ENCODE results near the gene LATS1. TPM values are rescaled to one million over a fixed set of nuclear protein-coding genes. Genes with fewer than 3 reads are reported as not detected.

The LATS1 gene
- total RNA-seq, 4 donors from 2014 or later: 21.0 to 25.8 (median 24.3) TPM

DNA sequence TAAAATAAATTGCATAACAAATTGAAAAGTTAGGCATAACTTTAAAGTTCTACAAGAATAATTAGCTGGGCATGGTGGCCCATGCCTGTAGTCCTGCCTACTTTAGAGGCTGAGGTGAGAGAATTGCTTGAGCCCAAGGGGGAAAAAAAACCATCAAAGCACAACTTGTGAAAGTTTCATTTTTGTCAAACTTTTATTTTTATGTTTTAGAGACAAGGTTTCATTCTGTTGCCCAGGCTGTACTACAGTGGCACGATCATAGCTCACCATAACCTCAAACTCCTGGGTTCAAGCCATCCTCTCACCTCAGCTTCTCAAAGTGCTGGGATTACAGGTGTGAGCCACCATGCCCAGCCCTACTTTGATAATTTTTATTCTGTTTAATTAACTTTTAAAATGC lies 83.6 kb downstream of the LATS1 start:
- WGBS, 2 donors: 89 to 94% methylated on average over 1 of the region's 1 CpG
- Histone ChIP-seq H3K4me1 (no peaks in the 10 kb centered on the region), H3K9me3 (no peaks in the 10 kb centered on the region), H3K27ac (no peak overlapping the region), H3K4me3 (no peak overlapping the region), H3K27me3 (no peaks in the 10 kb centered on the region), H3K36me3 (peaks cover 0 to 61% (median 0%) of the 10 kb centered on the region in 3 donors)
- TF ChIP-seq EP300 (IDR thresholded peaks at IDR 0.05): no peak
- TF ChIP-seq, protein P1, sequence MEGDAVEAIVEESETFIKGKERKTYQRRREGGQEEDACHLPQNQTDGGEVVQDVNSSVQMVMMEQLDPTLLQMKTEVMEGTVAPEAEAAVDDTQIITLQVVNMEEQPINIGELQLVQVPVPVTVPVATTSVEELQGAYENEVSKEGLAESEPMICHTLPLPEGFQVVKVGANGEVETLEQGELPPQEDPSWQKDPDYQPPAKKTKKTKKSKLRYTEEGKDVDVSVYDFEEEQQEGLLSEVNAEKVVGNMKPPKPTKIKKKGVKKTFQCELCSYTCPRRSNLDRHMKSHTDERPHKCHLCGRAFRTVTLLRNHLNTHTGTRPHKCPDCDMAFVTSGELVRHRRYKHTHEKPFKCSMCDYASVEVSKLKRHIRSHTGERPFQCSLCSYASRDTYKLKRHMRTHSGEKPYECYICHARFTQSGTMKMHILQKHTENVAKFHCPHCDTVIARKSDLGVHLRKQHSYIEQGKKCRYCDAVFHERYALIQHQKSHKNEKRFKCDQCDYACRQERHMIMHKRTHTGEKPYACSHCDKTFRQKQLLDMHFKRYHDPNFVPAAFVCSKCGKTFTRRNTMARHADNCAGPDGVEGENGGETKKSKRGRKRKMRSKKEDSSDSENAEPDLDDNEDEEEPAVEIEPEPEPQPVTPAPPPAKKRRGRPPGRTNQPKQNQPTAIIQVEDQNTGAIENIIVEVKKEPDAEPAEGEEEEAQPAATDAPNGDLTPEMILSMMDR (IDR thresholded peaks at IDR 0.05): no peak
- TF ChIP-seq POLR2A (IDR thresholded peaks at IDR 0.05): no peak
- DNase-seq (ENCODE audit: low spot score in 2 of 2): no peak

- Histone ChIP-seq H3K4me3 (no peak overlapping the region), H3K27me3 (no peaks in the 10 kb centered on the region), H3K9me3 (no peaks in the 10 kb centered on the region), H3K27ac (no peak overlapping the region), H3K36me3 (peaks cover 0 to 51% (median 0%) of the 10 kb centered on the region in 3 donors), H3K4me1 (no peaks in the 10 kb centered on the region)
- TF ChIP-seq POLR2A (IDR thresholded peaks at IDR 0.05): no peak
- TF ChIP-seq EP300 (IDR thresholded peaks at IDR 0.05): no peak
- TF ChIP-seq, protein P1 (IDR thresholded peaks at IDR 0.05): no peak
- WGBS, 2 donors: 82 to 85% methylated on average over 4 of the region's 4 CpGs
- no peak for DNase-seq (ENCODE audit: low spot score in 2 of 2)
These were observed 88.9 kb downstream of the LATS1 start for GRCh38 chr6:149628875-149629510.

DNA sequence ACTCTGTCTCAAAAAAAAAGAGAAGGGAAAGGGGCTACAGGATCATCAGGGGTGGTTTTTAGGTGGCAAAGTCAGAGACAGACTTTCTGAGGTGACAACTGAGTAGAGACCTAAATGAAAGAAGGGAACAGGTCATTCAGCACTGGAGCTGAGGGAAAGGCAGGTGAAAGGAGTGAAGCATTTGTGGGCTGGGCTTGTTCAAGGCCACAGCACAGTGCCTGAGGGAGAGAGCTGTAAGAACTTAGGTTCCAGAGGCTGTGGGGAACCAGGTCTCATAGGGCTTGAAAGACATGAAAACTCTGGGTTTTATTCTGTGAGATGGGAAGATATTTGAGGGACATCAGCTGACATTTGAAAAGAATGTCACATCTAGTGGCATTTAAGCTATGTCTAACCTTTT lies 90.2 kb downstream of the LATS1 start:
- H3K27me3 ChIP-seq: no peaks in the 10 kb centered on the region
- no peak overlapping the region for H3K4me3 ChIP-seq
- H3K27ac ChIP-seq: no peak overlapping the region
- H3K36me3 ChIP-seq: peaks cover 0 to 51% (median 0%) of the 10 kb centered on the region in 3 donors
- no peaks in the 10 kb centered on the region for H3K4me1 ChIP-seq
- TF ChIP-seq POLR2A (IDR thresholded peaks at IDR 0.05) (no peak), EP300 (IDR thresholded peaks at IDR 0.05) (no peak)
- TF ChIP-seq, protein P1 (IDR thresholded peaks at IDR 0.05): no peak
- no peak for DNase-seq (ENCODE audit: low spot score in 2 of 2)
- H3K9me3 ChIP-seq: no peaks in the 10 kb centered on the region

DNA sequence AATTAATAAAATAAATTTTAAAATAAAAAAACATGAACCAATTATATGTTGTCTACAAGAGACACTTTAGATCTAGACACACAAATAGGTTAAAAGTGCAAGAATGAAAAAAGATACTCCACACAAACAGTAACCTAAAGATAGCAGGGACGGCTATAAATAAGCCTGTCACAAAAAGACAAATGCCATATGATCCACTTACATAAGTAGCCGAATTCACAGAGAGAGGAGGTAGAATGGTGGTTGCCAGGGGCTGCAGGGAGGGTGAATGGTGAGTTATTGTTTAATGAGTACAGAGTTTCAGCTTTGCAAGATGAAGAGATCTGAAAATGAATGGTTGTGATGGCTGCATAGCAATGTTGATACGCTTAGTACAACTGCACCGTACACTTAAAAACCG lies 102.1 kb downstream of the LATS1 start:
- no peak for TF ChIP-seq EP300 (IDR thresholded peaks at IDR 0.05)
- TF ChIP-seq, protein P1 (IDR thresholded peaks at IDR 0.05): no peak
- no peak for TF ChIP-seq POLR2A (IDR thresholded peaks at IDR 0.05)
- H3K4me3 ChIP-seq: no peak overlapping the region
- no peaks in the 10 kb centered on the region for H3K4me1 ChIP-seq
- no peak for DNase-seq (ENCODE audit: low spot score in 2 of 2)
- 48 to 61% methylated on average over 5 of the region's 5 CpGs for WGBS, 2 donors
- H3K36me3 ChIP-seq: peaks cover 3 to 60% (median 5%) of the 10 kb centered on the region in 3 donors
- H3K27me3 ChIP-seq: no peaks in the 10 kb centered on the region
- H3K27ac ChIP-seq: no peak overlapping the region
- H3K9me3 ChIP-seq: peaks cover 0 to 16% (median 0%) of the 10 kb centered on the region in 4 donors

DNA sequence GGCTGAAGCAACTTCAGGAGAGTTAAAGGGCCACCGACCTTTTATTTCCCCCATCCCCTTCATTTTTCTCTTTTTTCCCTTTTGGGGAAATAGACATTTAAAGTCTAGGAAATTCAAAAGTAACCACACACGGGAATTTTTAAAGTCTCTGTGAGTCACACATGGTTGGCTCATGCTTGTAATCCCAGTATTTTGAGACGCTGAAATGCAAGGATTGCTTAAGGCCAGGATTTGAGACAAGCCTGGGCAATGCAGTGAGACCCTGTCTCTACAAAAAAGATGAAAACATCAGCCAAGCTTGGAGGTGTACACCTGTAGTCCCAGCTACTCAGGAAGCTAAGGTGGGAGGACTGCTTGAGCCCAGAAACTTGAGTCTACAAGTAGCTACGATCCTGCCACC lies 103.6 kb downstream of the LATS1 start:
- WGBS, 2 donors: 90 to 96% methylated on average over 4 of the region's 4 CpGs
- no peak overlapping the region for H3K4me3 ChIP-seq
- no peaks in the 10 kb centered on the region for H3K27me3 ChIP-seq
- no peaks in the 10 kb centered on the region for H3K4me1 ChIP-seq
- peaks cover 0 to 48% (median 2%) of the 10 kb centered on the region in 3 donors for H3K36me3 ChIP-seq
- H3K27ac ChIP-seq: no peak overlapping the region
- TF ChIP-seq, protein P1 (IDR thresholded peaks at IDR 0.05): no peak
- no peak for TF ChIP-seq EP300 (IDR thresholded peaks at IDR 0.05)
- no peak for TF ChIP-seq POLR2A (IDR thresholded peaks at IDR 0.05)
- DNase-seq (ENCODE audit: low spot score in 2 of 2): no peak
- peaks cover 0 to 16% (median 0%) of the 10 kb centered on the region in 4 donors for H3K9me3 ChIP-seq
